NCI-H187 treated with DMSO at 0.1 percent for 48 hours (cell line): ENCODE measurements around the gene SCLY.

ENCODE experiments used
- DNase-seq: peaks from one replicate; lab custom pipeline; 2025; lab: John Stamatoyannopoulos, UW

SCLY gene

GRCh38 chr2:238069877-238070276 is 9.1 kb downstream of the SCLY start:
- no peak for DNase-seq

GRCh38 chr2:238075397-238075796 is 14.6 kb downstream of the SCLY start:
- DNase-seq = no peak

- DNase-seq = no peak
Observed at GRCh38 chr2:238077292-238077691, 16.5 kb downstream of the SCLY start.

GRCh38 chr2:238079874-238080327 is 19.1 kb downstream of the SCLY start:
- DNase-seq = no peak

GRCh38 chr2:238080518-238080917 is 19.7 kb downstream of the SCLY start:
- DNase-seq = no peak

- no peak for DNase-seq
Observed at GRCh38 chr2:238081150-238081549, 20.3 kb downstream of the SCLY start.

- no peak for DNase-seq
Observed at GRCh38 chr2:238081561-238081960, 20.8 kb downstream of the SCLY start.

- no peak for DNase-seq
Observed at GRCh38 chr2:238082151-238082550, 21.4 kb downstream of the SCLY start.

- no peak for DNase-seq
Observed at GRCh38 chr2:238082827-238083226, 22.0 kb downstream of the SCLY start.

- no peak for DNase-seq
Observed at GRCh38 chr2:238083919-238084318, 23.1 kb downstream of the SCLY start.

GRCh38 chr2:238084761-238085160 is 24.0 kb downstream of the SCLY start:
- no peak for DNase-seq

GRCh38 chr2:238085899-238086298 is 25.1 kb downstream of the SCLY start:
- DNase-seq = no peak

GRCh38 chr2:238087211-238087610 is 26.4 kb downstream of the SCLY start:
- no peak for DNase-seq

GRCh38 chr2:238090887-238091286 is 30.1 kb downstream of the SCLY start:
- DNase-seq = no peak

- DNase-seq = no peak
Observed at GRCh38 chr2:238091436-238092060, 30.7 kb downstream of the SCLY start.

- no peak for DNase-seq
Observed at GRCh38 chr2:238092486-238093035, 31.8 kb downstream of the SCLY start.

GRCh38 chr2:238093181-238094140 is 32.7 kb downstream of the SCLY start:
- no peak for DNase-seq

GRCh38 chr2:238094438-238095022 is 33.7 kb downstream of the SCLY start:
- DNase-seq = no peak

GRCh38 chr2:238095143-238095542 is 34.3 kb downstream of the SCLY start:
- no peak for DNase-seq

- no peak for DNase-seq
Observed at GRCh38 chr2:238096311-238097011, 35.7 kb downstream of the SCLY start.

- DNase-seq = no peak
Observed at GRCh38 chr2:238097201-238097987, 36.6 kb downstream of the SCLY start.
